HepG2 (cell line): Measurements from ENCODE around the gene SH3GL1. TPM values are rescaled to one million over a fixed set of nuclear protein-coding genes. Genes with fewer than 3 reads are reported as not detected.
A peak's percentile ranks its signal among the peaks of the same experiment; 100 is the strongest.

Experiments
- ATF1 ChIP-seq: IDR thresholded peaks from 2 replicates; pipeline ENCODE4 v1.6.1; 2016; ENCODE audit warnings: mild to moderate bottlenecking, control low read depth
- ATF6 ChIP-seq: sonication (generic); formaldehyde crosslinking; conservative IDR thresholded peaks from 2 replicates; pipeline ENCODE4 v1.4.0; 2020; ENCODE audit warnings: missing genetic modification reagents
- EP300 ChIP-seq, 3 experiments: sonication (generic) in 1 of 3; formaldehyde crosslinking in 1 of 3; IDR thresholded peaks; 2 replicates each; pipeline versions ENCODE4 v1.5.1 to v1.6.1; 2011 to 2020; ENCODE audit warnings: low read depth in 2 of 3, low read length in 2 of 3, borderline replicate concordance in 1 of 3, improper control_type of control experiment in 1 of 3, mild to moderate bottlenecking in 1 of 3, missing genetic modification reagents in 1 of 3, moderate library complexity in 1 of 3
- FLYWCH1 ChIP-seq: sonication (generic); formaldehyde crosslinking; IDR thresholded peaks from 2 replicates; pipeline ENCODE4 v1.8.1; 2023; ENCODE audit warnings: mild to moderate bottlenecking, missing genetic modification reagents
- FOXO4 ChIP-seq: sonication (generic); formaldehyde crosslinking; conservative IDR thresholded peaks from 2 replicates; pipeline ENCODE4 v1.8.1; 2023; ENCODE audit warnings: missing genetic modification reagents
- MLX ChIP-seq: IDR thresholded peaks from 2 replicates; pipeline ENCODE4 v1.6.1; 2016
- NFKB2 ChIP-seq: sonication (generic); formaldehyde crosslinking; IDR thresholded peaks from 2 replicates; pipeline ENCODE4 v1.4.0; 2020; ENCODE audit warnings: missing genetic modification reagents, borderline replicate concordance
- NFRKB ChIP-seq: fragments of 450-650 bp; IDR thresholded peaks from 2 replicates; pipeline ENCODE4 v1.6.1; 2017
- PHF5A ChIP-seq: IDR thresholded peaks from one replicate; pipeline ENCODE4 v1.6.1; 2018; ENCODE audit warnings: low read depth, missing genetic modification reagents; ENCODE audit not compliant: unreplicated experiment
- REXO4 ChIP-seq: sonication (generic); formaldehyde crosslinking; IDR thresholded peaks from 2 replicates; pipeline ENCODE4 v1.8.0; 2022; ENCODE audit warnings: missing genetic modification reagents, mild to moderate bottlenecking, borderline replicate concordance
- RFXANK ChIP-seq: IDR thresholded peaks from 2 replicates; pipeline ENCODE4 v1.6.1; 2016
- USF2 ChIP-seq, 2 experiments: sonication (generic) in 1 of 2; formaldehyde crosslinking in 1 of 2; IDR thresholded peaks; 2 replicates each; pipeline versions ENCODE4 v1.5.1 to v1.6.1; 2011 to 2020; ENCODE audit warnings: borderline replicate concordance in 1 of 2, low read depth in 1 of 2, low read length in 1 of 2, mild to moderate bottlenecking in 1 of 2, missing genetic modification reagents in 1 of 2, moderate library complexity in 1 of 2
- ZBTB34 ChIP-seq: sonication (generic); formaldehyde crosslinking; IDR thresholded peaks from 2 replicates; pipeline ENCODE4 v1.8.0; 2022; ENCODE audit warnings: mild to moderate bottlenecking, missing genetic modification reagents
- ZNF235 ChIP-seq: sonication (generic); formaldehyde crosslinking; IDR thresholded peaks from 2 replicates; pipeline ENCODE4 v1.8.1; 2023; ENCODE audit warnings: mild to moderate bottlenecking, missing genetic modification reagents, borderline replicate concordance
- ZNF543 ChIP-seq: sonication (generic); formaldehyde crosslinking; IDR thresholded peaks from 2 replicates; pipeline ENCODE4 v1.4.0; 2020; ENCODE audit warnings: mild to moderate bottlenecking, missing genetic modification reagents
- ZNF597 ChIP-seq: sonication (generic); formaldehyde crosslinking; IDR thresholded peaks from 2 replicates; pipeline ENCODE4 v1.5.0; 2020; ENCODE audit warnings: missing genetic modification reagents
- ZNF709 ChIP-seq: sonication (generic); formaldehyde crosslinking; IDR thresholded peaks from 2 replicates; pipeline ENCODE4 v1.5.0; 2020; ENCODE audit warnings: mild to moderate bottlenecking, missing genetic modification reagents
- ZNF891 ChIP-seq: sonication (generic); formaldehyde crosslinking; IDR thresholded peaks from 2 replicates; pipeline ENCODE4 v1.5.0; 2020; ENCODE audit warnings: mild to moderate bottlenecking, missing genetic modification reagents
- polyA plus RNA-seq, 8 experiments: library from polyadenylated mRNA; depleted of rRNA in 3 of 8; stranded (reverse) in 7 of 8; unstranded in 1 of 8; fragments of >200 nt; fragmentation: Illumina TruSeq in 4 of 8; extraction: Trizol in 4 of 8; gene quantifications; 2 replicates each; pipeline versions ENCODE4 v1.2.1 to v1.2.3, GENCODE V29; 2011 to 2016; ENCODE audit warnings: low read depth in 4 of 8, missing spikeins in 1 of 8, mixed read lengths in 1 of 8; ENCODE audit not compliant: insufficient read depth in 1 of 8
- total RNA-seq, 5 experiments: library from RNA; depleted of rRNA; stranded (reverse); fragments of >200 nt; fragmentation: Illumina TruSeq; extraction: Trizol; gene quantifications; 2 replicates each; pipeline ENCODE4 v1.2.3, GENCODE V29; 2016; ENCODE audit warnings: low read depth in 1 of 5

The SH3GL1 gene
- total and polyA plus RNA-seq, 2 of the 13 experiments (the other 11 are each of a cell fraction or from before 2014, with no cell fraction given) = 33.0 to 45.1 TPM

GRCh38 chr19:4342615-4343369, 57.6 kb downstream of the SH3GL1 start (continued):
- TF ChIP-seq ZNF709 (CRISPR knock-in tag) (peak; percentile 70; the same call in 1 of the 2 replicates), ZNF543 (CRISPR knock-in tag) (no peak), RFXANK (no peak), ZBTB34 (CRISPR knock-in tag) (no peak), ATF1 (CRISPR knock-in tag) (peak; percentile 78), ZNF597 (CRISPR knock-in tag) (no peak), FLYWCH1 (CRISPR knock-in tag) (no peak), PHF5A (CRISPR knock-in tag) (peak; percentile 69), FOXO4 (no peak), MLX (CRISPR knock-in tag) (peak; percentile 30; the same call in 1 of the 2 replicates), ATF6 (CRISPR knock-in tag) (no peak), USF2 (IDR thresholded peaks at IDR 0.05; ENCODE audit: low read depth, low read length) (no peak), USF2 (CRISPR knock-in tag; IDR thresholded peaks at IDR 0.05; ENCODE audit: borderline replicate concordance) (peak; percentile 21; the same call in 1 of the 2 replicates), NFRKB (no peak), ZNF235 (no peak), NFKB2 (CRISPR knock-in tag) (no peak; the same call in 1 of the 2 replicates), REXO4 (CRISPR knock-in tag) (no peak), ZNF891 (CRISPR knock-in tag) (peak; percentile 17; the same call in 1 of the 2 replicates), EP300 (IDR thresholded peaks at IDR 0.05; ENCODE audit: low read depth in 2 of 2, low read length in 2 of 2) (no peak; a peak in 1 of 4 replicates), EP300 (CRISPR knock-in tag; IDR thresholded peaks at IDR 0.05; ENCODE audit: borderline replicate concordance) (no peak)
